NK-92 treated with Interleukin-12 subunit alpha and Interleukin-12 subunit beta, amount 100 ng/mL, for 24 hours (cell line): ENCODE data around the gene ECHDC3.

Experiments used
- DNase-seq: peaks from one replicate; lab custom pipeline; 2025; lab: John Stamatoyannopoulos, UW

ECHDC3 gene

DNA sequence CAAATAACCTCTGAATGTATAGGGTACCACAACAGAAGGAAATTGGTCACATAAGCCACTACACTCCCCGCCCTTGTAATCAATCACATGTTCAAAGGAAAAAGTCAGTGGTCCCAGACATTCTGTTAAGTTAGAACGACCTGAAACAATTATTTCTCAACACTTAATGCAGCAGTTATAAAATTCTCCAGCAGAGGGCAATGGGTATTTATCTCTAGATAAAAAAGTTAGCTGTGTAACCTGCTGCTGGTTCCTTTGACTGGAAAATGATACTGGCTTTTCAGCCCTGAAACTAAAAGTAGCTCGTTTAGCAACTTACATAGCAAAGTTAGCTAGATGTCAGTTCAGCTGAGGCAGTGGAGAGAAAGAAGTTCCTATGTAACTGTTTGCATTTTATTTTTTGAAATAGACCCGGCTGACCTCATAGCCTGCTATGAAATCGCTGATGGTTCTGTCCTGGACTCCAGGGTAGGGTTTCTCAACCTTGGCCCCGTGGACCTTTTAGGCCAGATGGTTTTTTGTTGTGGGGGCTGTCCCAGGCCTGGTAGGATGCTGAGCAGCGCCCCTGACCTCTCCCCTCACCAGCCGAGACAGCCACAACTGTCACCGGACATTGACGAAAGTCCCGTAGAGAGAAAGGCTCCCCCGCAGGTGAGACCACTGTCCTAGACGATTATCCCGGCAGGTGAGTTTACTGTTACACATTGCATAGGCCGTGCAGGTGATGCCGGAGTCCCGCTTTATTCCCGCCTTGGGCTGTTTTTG is 40.8 kb downstream of the ECHDC3 start:
- no peak for DNase-seq

DNA sequence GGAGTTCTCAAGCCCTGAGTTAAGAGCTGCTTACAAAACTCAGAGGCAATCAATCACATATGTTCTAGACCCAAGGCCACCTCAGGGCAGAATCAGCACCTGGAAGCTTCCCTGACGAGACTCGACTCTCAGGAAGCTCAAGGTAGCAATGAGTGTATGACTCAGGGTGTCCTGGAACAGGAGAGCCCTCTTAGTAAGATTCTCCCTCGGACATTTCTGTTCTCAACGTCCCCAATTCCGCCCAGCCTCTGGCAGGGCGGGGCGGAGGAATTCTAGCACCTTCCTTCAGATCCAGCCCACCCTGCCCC is 41.3 kb downstream of the ECHDC3 start:
- DNase-seq: no peak

DNA sequence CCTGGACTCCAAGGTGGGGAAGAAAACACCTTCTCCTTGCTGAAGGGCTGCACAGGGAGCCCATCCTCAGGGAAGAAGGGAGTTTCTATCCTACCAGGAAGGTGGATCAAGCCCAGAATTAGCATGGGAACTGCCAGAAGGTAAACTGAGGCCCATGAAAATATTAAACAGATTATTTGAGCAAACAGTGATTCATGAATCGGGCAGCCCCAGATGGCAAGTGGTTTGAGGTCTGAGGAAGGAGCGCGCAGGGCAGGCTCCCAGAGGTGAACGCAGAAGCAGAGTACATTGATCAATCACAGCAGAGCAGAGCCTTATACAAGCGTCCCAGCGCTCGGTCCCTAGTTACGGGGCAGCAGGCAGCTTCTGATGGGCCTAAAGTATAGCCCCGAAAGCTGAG is 45.2 kb downstream of the ECHDC3 start:
- DNase-seq: no peak

DNA sequence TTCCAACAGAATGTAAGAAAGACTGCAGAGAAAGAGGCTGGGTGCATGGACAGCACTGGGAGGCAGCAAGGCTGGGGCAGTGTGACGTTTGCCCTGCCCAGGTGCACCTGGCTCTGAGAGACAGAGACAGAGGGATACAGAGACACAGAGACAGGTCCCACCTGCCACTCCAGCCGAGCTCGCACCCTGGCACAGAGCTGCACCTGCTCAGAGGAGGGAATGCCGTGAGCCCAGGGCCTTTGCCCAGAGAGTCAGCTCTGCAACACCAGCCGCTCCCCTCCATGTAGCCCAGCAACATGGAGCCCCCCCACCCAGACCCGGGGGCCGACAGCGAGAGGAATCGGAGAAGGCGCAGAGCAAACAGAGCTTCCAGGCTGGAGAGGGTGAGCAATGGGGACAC is 45.7 kb downstream of the ECHDC3 start:
- no peak for DNase-seq

DNA sequence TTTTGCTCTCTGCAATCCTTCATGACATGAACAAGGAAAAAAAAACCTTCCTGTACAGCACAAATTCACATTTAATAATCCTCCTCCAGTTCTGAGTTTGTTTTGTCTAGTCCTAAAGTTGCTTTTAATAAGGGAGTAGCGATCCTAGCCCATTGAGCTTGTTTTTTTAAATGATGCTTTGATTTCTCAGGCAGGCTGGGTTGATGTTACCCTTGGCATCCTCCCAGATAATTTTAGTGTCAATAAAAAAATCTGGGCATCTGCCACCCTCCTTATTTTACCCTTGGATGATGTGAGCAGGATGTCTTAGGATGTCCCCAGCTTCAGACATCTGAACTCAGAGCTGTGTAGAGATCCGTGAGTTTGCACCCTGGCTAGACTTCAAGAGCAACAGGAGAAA is 47.1 kb downstream of the ECHDC3 start:
- no peak for DNase-seq

DNA sequence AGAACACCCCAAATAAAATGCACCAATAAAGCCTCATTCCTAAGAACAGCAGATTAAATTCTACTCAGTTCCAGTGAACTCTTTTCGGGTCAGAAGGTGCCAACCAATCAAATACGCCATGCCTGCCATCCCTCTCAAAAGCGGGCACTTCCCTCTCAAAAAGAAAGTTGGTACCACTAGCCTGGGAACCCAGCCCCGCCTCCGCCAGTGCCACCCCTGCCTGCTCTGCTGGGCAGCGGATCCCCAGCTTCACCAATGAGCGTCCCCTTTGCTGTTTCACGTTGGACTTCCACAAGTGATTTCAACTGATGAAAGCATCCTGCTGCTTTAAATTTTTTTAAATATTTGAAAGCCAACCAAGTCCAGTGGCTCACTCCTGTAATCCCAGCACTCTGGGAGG is 47.8 kb downstream of the ECHDC3 start:
- no peak for DNase-seq

DNA sequence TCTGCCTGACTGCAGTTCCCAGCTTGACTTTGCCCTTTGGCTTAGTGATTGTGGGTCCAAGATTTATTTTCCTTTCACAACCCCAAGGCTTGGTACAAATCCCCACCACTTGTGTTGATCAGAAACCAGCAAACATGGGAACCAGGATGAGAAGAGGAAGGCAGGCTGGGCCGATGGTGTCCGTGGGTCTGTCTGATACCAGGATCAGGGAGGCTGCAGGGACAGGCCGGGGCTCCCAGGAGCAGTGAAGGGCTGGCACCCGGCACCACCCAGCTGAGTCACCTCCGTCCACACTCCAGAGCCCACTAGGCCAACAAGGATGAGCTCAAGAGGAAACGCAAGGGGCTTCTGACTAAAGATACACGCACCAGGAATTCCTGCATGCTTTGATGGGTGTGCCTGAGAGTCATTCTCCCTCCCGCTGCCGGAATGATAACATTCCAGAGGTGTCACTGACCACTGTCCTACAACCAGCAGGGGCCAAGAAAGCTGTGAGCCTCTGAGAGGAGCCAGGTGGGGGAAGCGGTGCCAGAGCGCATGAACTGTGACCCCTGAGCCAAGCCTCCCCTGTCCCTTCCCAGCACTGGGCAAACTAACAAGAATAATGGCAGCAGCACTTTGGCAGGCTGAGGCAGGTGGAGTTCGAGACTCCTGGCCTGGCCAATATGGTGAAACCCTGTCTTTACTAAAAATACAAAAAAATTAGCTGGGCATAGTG is 51.7 kb downstream of the ECHDC3 start:
- no peak for DNase-seq

DNA sequence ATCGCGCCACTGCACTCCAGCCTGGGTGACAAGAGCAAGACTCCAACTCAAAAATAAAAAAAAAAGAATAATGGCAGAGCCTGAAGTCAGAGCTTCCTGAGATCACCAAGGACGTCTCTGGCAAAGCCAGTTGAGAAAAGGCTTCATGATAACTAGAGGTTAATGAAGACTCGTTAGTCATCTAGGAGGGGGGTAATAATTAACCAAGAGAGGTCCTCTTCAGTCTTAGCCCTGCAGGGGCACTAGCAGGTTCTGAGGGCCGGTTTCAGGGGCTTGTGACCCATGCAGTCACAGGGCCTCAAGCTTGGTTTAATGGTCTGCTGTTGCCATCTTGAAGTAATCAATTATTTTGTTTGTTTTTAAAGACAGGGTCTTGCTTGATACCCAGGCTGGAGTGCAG is 52.4 kb downstream of the ECHDC3 start:
- DNase-seq: no peak

DNA sequence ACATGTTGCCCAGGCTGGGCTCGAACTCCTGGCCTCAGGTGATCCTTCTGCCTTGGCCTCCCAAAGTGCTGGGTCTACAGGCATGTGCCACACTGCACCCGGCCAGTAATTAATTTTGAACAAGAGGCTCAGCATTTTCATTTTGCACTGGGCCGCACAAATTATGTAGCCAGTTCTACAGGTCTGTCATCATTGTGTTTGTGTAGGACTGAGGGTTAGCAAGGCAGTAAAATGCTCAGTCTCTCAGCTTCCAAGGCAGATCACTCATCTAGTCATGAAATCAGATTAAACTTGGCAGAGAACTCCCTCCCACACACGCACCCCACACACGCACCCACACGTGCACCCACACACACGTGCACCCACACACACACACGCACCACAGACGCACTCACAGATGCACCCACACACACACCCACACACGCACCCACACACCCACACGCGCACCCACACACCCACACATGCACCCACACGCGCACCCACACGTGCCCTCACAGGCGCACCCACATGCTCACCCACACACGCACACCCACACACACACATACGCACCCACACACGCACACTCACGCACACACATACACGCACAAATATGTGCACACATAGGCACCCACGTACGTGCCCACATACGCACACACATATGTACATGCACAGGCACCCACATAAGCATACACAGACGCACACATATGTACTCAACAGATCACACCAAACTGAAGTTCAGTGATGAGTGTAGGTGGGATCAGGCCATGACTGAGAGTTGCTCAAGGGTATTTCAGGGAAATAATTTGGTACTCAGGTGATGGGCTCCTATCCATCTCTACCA is 53.1 kb downstream of the ECHDC3 start:
- DNase-seq: no peak

DNA sequence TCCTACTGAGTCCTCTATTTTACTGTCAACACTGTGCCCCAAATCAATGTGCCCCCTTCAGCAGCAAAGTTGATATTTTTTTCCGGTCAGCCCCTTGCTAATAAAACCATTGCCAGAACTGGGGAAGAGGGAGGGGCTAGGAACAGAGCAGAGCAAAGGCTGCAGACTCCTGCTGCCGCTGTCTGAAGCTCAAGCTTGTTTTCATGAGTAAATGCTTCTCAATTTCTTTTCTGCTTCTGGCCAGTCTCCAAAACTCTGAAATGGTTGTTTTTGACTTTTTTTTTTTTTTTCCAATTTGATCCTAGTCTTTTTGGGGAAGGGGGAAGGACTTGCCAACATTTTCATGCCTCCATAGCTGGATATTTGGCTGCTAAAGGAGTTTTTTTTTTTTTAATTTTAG is 54.3 kb downstream of the ECHDC3 start:
- no peak for DNase-seq

DNA sequence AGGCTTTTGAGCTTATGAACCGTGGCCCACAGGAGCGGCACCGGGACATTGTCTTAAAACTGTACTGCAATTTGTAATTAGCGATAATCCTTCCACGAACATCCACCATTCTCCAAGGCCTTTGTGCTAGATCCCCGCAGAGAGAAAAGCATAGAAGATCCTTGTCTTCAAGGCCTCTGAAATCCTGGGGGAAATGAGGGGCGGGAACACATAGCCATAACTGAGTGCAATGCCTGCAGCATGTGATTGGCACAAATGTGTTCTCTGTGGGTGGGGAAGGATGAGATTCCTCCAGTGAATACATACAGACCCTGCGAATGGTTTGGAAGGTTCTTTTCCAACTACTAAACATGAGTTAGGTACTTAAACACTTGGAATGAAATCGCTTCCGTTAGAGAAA is 55.1 kb downstream of the ECHDC3 start:
- no peak for DNase-seq

DNA sequence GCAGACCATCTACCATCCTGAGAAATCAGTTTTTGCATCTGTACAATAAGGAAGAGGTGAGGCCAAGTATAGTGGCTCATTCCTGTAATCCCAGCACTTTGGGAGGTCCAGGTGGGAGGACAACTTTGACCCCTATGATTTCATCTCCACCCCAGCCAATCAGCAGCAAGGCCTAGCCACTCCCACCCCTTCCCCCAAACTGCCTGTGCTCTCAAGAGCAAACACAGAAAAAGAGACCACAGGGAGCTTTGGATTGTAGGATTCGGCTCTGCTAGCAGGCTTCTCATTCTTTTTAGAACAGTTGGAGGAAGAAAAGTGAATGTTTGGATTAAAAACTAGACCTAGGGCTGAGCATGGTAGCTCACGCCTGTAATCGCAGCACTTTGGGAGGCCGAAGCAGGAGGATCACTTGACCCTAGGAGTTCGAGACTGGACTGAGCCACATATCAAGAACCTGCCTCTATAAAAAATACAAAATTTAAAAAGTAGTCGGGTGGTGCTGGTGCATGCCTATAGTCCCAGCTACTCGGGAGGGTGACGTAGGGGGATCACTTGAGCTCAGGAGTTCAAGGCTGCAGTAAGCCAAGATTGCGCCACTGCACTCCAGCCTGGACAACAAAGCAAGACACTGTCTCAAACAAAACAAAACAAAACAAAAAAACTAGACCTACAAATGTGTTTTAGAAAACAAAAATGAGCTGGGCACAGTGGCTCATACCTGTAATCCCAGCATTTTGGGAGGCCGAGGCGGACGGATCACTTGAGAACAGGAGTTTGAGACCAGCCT is 55.9 kb downstream of the ECHDC3 start:
- DNase-seq: no peak

DNA sequence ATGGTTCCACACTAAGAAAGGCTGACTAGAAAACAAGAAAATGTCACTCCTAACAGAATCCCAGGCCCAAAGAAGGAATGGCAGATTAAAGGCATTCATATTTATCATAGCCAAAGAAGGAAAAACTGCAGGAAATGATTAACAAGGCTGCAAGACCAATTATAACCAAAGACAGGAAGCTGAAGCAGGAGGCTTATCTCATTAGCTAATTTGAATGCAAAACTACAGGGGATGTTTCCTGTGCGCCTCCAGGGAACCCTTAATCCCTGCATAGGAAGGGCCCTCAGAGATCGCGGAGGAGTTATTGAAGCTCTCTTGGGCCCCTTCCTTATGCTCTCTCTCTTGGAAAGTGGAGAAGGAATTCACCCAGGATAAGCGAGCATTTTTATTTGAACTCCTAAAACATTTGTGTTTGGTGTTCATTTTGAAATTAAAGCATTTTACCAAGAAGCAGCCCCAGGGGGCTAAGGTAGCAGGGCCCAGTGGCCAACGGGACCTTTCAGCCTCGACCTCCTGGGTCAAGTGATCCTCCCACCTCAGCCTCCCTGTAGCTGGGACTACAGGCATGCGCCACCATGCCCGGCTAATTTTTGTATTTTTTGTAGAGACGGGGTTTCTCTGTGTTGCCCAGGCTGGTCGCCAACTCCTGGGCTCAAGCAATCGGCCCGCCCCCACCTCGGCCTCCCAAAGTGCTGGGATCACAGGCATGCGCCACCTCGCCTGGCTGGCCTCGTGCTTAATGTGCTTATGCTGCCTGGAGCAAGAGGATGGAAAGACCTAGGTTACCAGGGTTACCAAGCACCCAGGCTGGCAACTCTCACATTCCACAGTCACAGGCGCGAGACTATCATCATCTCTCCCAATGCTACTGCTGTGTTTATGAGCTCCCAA is 56.9 kb downstream of the ECHDC3 start:
- no peak for DNase-seq

DNA sequence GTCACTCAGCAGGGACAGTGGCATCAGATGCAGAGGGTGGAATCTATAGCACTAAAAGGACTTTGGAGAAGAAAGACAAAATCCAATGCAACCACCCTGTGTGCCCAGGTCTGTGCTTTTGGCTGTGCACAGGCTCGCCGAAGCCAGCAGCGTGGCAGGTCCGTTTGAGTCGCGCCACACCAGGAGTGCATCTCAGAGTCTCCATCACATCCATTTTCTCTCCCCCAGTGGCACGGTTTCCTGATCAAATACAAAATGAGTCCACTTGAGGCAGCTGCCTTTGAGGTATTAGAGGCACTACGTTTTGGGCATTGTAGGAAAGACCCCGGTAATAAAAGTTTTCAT is 57.5 kb downstream of the ECHDC3 start:
- no peak for DNase-seq

DNA sequence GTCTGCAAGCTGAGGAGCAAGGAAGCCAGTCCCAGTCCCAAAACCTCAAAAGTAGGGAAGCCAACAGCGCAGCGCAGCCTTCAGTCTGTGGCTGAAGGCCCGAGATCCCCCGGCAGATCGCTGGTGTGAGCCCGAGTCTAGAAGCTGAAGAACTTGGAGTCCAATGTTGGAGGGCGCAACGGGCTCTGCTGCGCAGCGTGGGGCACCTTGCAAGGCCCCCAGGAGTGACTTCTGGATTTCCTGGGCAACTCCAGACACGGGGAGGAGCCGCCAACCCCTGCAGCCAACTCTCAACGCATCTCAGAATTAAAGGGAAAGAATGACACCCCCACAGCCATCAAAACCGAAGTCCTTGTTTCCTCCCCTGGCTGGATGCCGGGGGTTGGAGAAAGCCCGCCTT is 62.2 kb downstream of the ECHDC3 start:
- no peak for DNase-seq

DNA sequence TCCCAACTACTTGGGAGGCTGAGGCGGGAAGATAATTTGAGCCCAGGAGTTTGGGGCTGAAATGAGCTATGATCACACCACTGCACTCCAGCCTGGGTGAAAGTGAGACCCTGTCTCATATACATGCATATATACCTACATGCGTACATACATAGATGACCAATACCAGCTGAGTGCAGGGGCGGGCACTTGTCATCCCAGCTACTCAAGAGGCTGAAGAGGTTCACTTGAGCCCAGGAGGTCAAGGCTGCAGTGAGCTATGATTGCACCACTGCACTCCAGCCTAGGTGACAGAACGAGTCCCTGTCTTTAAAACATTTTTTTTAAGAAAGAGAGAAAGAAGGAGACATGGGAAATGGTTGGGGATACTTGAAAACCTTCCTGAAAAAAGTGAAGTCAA is 63.6 kb downstream of the ECHDC3 start:
- DNase-seq: no peak

DNA sequence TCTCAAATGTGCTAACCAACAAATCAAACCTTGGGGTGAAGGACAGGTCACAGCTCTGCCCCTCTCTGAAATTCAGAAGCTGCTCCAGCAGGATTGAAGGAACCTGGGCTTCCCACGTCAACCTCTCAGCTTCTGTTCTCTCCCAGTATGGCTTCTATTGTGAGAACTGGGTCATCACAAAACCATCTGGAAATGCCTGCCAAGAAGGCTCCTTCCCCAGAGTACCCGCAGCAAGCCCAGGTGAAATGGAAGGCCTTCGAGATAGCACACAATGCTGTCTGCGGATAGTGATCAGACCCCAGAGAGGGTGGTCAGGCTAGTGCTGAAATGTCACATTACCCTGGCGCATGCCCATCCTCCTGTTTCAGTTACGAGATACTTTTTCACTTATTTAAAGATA is 64.5 kb downstream of the ECHDC3 start:
- DNase-seq: no peak

DNA sequence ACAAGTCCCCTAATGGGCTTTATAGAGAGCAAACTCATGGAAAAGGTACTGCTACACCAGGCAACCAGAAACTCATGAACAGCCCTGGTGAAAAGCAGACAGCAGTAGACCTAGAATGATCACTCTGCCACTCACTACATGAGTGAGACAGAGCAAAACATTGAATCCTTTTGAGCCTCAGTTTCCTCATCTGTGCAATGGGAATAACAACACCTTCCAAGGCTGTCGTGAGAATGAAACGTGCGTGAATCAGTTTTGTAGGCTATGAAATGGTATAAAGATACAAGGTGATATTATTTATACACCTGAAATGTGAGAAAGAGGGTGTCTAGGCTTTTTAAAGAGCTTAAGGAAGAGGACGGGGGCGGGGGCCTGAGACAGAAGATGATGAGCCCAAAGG is 66.6 kb downstream of the ECHDC3 start:
- no peak for DNase-seq

DNA sequence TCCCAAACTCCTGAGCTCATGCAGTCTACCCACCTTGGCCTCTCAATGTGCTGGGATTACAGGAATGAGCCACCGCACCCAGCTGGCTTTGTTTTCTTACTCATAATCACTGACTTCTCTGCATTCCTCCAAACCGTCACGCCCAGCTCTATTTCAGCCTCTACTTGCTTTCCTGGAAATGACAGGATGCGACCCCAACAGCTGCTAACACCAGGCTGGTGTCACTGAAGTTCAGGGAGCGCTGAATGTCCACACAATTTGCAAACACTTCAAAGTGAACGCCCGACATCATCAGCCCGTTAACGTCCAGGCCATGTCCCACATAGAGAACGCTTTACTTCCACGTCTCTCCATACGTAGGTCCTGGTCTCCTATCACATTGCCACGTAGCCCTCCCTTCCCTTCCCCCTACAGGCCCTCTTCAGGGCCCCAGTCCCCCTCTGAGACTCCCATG is 68.2 kb downstream of the ECHDC3 start:
- no peak for DNase-seq

DNA sequence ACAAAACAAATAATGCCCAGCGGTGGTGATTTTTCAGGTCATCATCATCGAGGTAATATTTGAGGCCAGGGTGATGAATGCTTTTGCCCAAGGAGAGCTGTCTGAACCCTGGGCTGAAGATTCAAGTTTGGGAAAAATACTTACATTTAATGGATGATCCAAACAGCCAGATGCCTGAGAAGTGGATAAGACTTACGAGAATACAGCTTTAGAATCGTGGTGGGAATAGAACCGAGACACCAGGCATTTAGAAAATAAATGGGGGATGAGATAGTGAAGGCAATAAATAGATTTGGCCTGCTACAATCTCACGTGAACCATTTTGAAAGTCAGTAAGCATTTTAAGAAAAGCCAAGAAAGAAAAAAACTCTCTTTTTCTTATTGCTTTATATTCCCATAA is 68.8 kb downstream of the ECHDC3 start:
- DNase-seq: no peak

DNA sequence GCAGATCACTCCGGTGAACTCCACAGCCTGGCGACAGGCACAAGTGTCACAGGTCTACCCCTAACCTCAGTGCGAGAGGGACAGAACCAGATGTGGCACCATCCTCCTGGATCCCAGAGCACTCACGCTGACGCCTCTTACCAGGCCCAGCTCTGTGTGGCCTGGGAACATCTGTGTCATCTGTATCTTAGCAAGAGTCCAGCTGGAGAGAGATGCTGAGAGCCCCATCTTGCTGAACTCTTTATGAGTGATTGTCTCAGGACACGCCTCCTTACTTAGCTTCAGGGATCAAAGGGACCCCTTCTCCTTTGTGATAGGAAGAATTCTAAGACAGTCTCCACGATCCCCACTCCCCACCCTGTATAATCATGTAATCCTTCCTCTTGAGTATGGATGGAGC is 71.0 kb downstream of the ECHDC3 start:
- no peak for DNase-seq
